ENCODE measurements around the gene OAF.

OAF gene

GRCh38 chr11:120182790-120183491, 27.9 kb upstream of the OAF start:
- Histone ChIP-seq H3K36me3 (replicated peaks) (no peaks in the 10 kb centered on the region), H3K27ac (no peak overlapping the region), H3K27me3 (replicated peaks) (no peaks in the 10 kb centered on the region), H3K4me3 (ENCODE audit: low read depth, low read length) (no peak overlapping the region)
- in situ Hi-C loops (cut with HindIII; ENCODE audit: low pct_ligation_motif_present, low sequenced_read_pairs) = no loop called here
- TF ChIP-seq CTCF (IDR thresholded peaks at IDR 0.05; ENCODE audit: low read depth, low read length, missing control alignments) = peak; percentile 65
- no peak for DNase-seq

GRCh38 chr11:120183701-120184141, 27.1 kb upstream of the OAF start:
- H3K27me3 ChIP-seq (replicated peaks) = no peaks in the 10 kb centered on the region
- TF ChIP-seq CTCF (IDR thresholded peaks at IDR 0.05; ENCODE audit: low read depth, low read length, missing control alignments) = no peak
- no peak overlapping the region for H3K4me3 ChIP-seq (ENCODE audit: low read depth, low read length)
- in situ Hi-C loops (cut with HindIII; ENCODE audit: low pct_ligation_motif_present, low sequenced_read_pairs) = no loop called here
- no peak for DNase-seq
- H3K36me3 ChIP-seq (replicated peaks) = no peaks in the 10 kb centered on the region
- H3K27ac ChIP-seq = no peak overlapping the region

GRCh38 chr11:120184371-120184945, 26.4 kb upstream of the OAF start:
- in situ Hi-C loops (cut with HindIII; ENCODE audit: low pct_ligation_motif_present, low sequenced_read_pairs) = no loop called here
- H3K4me3 ChIP-seq (ENCODE audit: low read depth, low read length) = no peak overlapping the region
- no peak for TF ChIP-seq CTCF (IDR thresholded peaks at IDR 0.05; ENCODE audit: low read depth, low read length, missing control alignments)
- DNase-seq = no peak
- H3K27me3 ChIP-seq (replicated peaks) = no peaks in the 10 kb centered on the region
- no peaks in the 10 kb centered on the region for H3K36me3 ChIP-seq (replicated peaks)
- no peak overlapping the region for H3K27ac ChIP-seq

GRCh38 chr11:120184946-120185705, 25.7 kb upstream of the OAF start:
- no peak for TF ChIP-seq CTCF (IDR thresholded peaks at IDR 0.05; ENCODE audit: low read depth, low read length, missing control alignments)
- Histone ChIP-seq H3K27ac (no peak overlapping the region), H3K36me3 (replicated peaks) (no peaks in the 10 kb centered on the region), H3K27me3 (replicated peaks) (no peaks in the 10 kb centered on the region), H3K4me3 (ENCODE audit: low read depth, low read length) (no peak overlapping the region)
- in situ Hi-C loops (cut with HindIII; ENCODE audit: low pct_ligation_motif_present, low sequenced_read_pairs) = no loop called here
- no peak for DNase-seq

GRCh38 chr11:120185706-120186455, 25.0 kb upstream of the OAF start:
- no peak for TF ChIP-seq CTCF (IDR thresholded peaks at IDR 0.05; ENCODE audit: low read depth, low read length, missing control alignments)
- Histone ChIP-seq H3K36me3 (replicated peaks) (no peaks in the 10 kb centered on the region), H3K27ac (no peak overlapping the region), H3K27me3 (replicated peaks) (peaks cover 4% of the 10 kb centered on the region), H3K4me3 (ENCODE audit: low read depth, low read length) (no peak overlapping the region)
- DNase-seq = no peak
- in situ Hi-C loops (cut with HindIII; ENCODE audit: low pct_ligation_motif_present, low sequenced_read_pairs) = no loop called here
